Mesendoderm (in vitro differentiated cells): Measurements from ENCODE around the gene SCFD1.
"Not testable (repeated sequence)": the region's sequence is repeated elsewhere in the genome, so short reads cannot be mapped to it uniquely, and the experiment has no call there.

ENCODE experiments used
- DNase-seq: peaks from one replicate; pipeline ENCODE4 v3.0.0; 2013
- H2AK5ac ChIP-seq: 2 replicates; pipeline ENCODE4 v1.6.1; 2013; ENCODE audit warnings: low read length, inconsistent platforms
- H2BK120ac ChIP-seq: 2 replicates; pipeline ENCODE4 v1.6.1; 2013; ENCODE audit warnings: low read depth, mild to moderate bottlenecking, low read length, moderate library complexity, mixed read lengths
- H2BK15ac ChIP-seq: replicated peaks from 2 replicates; pipeline ENCODE4 v1.6.1; 2013; ENCODE audit warnings: low read depth, mild to moderate bottlenecking, moderate library complexity
- H2BK5ac ChIP-seq: 2 replicates; pipeline ENCODE4 v1.6.1; 2013; ENCODE audit warnings: low read length, inconsistent platforms
- H3K18ac ChIP-seq: 2 replicates; pipeline ENCODE4 v1.6.1; 2013; ENCODE audit warnings: mild to moderate bottlenecking, low read length, mixed read lengths
- H3K23ac ChIP-seq: one replicate; pipeline ENCODE4 v1.6.1; 2013; ENCODE audit warnings: low read length
- H3K27ac ChIP-seq: 2 replicates; pipeline ENCODE4 v1.5.1; 2013; ENCODE audit warnings: low read depth, mild to moderate bottlenecking, inconsistent platforms, low read length, moderate library complexity
- H3K27me3 ChIP-seq: 2 replicates; pipeline ENCODE4 v1.6.1; 2013; ENCODE audit warnings: low read length, control low read depth, mild to moderate bottlenecking, inconsistent platforms; ENCODE audit not compliant: insufficient read depth, poor library complexity
- H3K36me3 ChIP-seq: 2 replicates; pipeline ENCODE4 v1.6.1; 2013; ENCODE audit warnings: low read length, inconsistent platforms; ENCODE audit not compliant: control insufficient read depth, insufficient read depth
- H3K4ac ChIP-seq: one replicate; pipeline ENCODE4 v1.6.1; 2013; ENCODE audit warnings: low read depth, mild to moderate bottlenecking, low read length, moderate library complexity
- H3K4me1 ChIP-seq: 2 replicates; pipeline ENCODE4 v1.6.1; 2013; ENCODE audit warnings: low read depth, low read length, inconsistent platforms; ENCODE audit not compliant: control insufficient read depth
- H3K4me2 ChIP-seq: 2 replicates; pipeline ENCODE4 v1.6.1; 2013; ENCODE audit warnings: low read length
- H3K4me3 ChIP-seq: 2 replicates; pipeline ENCODE4 v1.5.1; 2013; ENCODE audit warnings: mild to moderate bottlenecking, low read length
- H3K56ac ChIP-seq: one replicate; pipeline ENCODE4 v1.6.1; 2013; ENCODE audit warnings: low read length
- H3K79me1 ChIP-seq: 2 replicates; pipeline ENCODE4 v1.6.1; 2013; ENCODE audit warnings: low read length, inconsistent platforms
- H3K79me2 ChIP-seq: 2 replicates; pipeline ENCODE4 v1.6.1; 2013; ENCODE audit warnings: mild to moderate bottlenecking, low read length; ENCODE audit not compliant: control insufficient read depth, insufficient read depth
- H3K9ac ChIP-seq: 2 replicates; pipeline ENCODE4 v1.6.1; 2013; ENCODE audit warnings: low read length, inconsistent platforms
- H4K5ac ChIP-seq: one replicate; pipeline ENCODE4 v1.6.1; 2013; ENCODE audit warnings: low read length
- H4K8ac ChIP-seq: one replicate; pipeline ENCODE4 v1.6.1; 2013; ENCODE audit warnings: low read depth, mild to moderate bottlenecking, control low read depth, low read length, moderate library complexity
- WGBS: extraction: QIAGEN DNeasy Blood & Tissue Kit; methylation state at CpG from one replicate; pipeline ENCODE4 v1.1.7; 2013; ENCODE audit warnings: low lambda C conversion rate, missing lambda C conversion rate; ENCODE audit not compliant: insufficient coverage; ENCODE audit errors: extremely low coverage; 5-methylcytosine and 5-hydroxymethylcytosine counted together

SCFD1 gene

GRCh38 chr14:30621354-30621939 lies 672 bp upstream of the SCFD1 start:
- peak; percentile 75 for DNase-seq
- Histone ChIP-seq H3K18ac (no peak overlapping the region), H3K9ac (peak overlapping the region; percentile 53)

GRCh38 chr14:30623412-30624131 lies 1.5 kb downstream of the SCFD1 start:
- no peak overlapping the region for H3K23ac ChIP-seq
- no peak overlapping the region for H3K4me3 ChIP-seq
- WGBS = no CpG with 5 or more reads among the region's 7 CpGs
- H2BK5ac ChIP-seq = no peak overlapping the region
- no peak for DNase-seq
- H2AK5ac ChIP-seq = no peak overlapping the region
- no peak overlapping the region for H3K27ac ChIP-seq
- no peak overlapping the region for H2BK120ac ChIP-seq
- no peak overlapping the region for H3K9ac ChIP-seq
- H3K79me2 ChIP-seq = peaks cover 27% of the 10 kb centered on the region
- no peak overlapping the region for H4K5ac ChIP-seq
- H2BK15ac ChIP-seq = no peak overlapping the region
- peaks cover 2% of the 10 kb centered on the region for H3K4me1 ChIP-seq
- H3K56ac ChIP-seq = no peak overlapping the region
- H3K79me1 ChIP-seq = peaks cover 11% of the 10 kb centered on the region
- no peaks in the 10 kb centered on the region for H3K27me3 ChIP-seq
- H4K8ac ChIP-seq = no peak overlapping the region
- H3K18ac ChIP-seq = no peak overlapping the region
- no peak overlapping the region for H3K4ac ChIP-seq
- H3K36me3 ChIP-seq = no peaks in the 10 kb centered on the region
- no peak overlapping the region for H3K4me2 ChIP-seq

More at GRCh38 chr14:30621354-30621939, 672 bp upstream of the SCFD1 start:
- H2AK5ac ChIP-seq = no peak overlapping the region
- peak overlapping the region; percentile 63 for H3K56ac ChIP-seq
- no peak overlapping the region for H2BK15ac ChIP-seq
- no peak overlapping the region for H4K5ac ChIP-seq
- peaks cover 22% of the 10 kb centered on the region for H3K79me2 ChIP-seq
- H4K8ac ChIP-seq = no peak overlapping the region
- peak overlapping the region; percentile 72 for H3K23ac ChIP-seq
- H3K27me3 ChIP-seq = no peaks in the 10 kb centered on the region
- no peaks in the 10 kb centered on the region for H3K36me3 ChIP-seq
- no CpG with 5 or more reads among the region's 17 CpGs for WGBS
- H3K4me3 ChIP-seq = peak overlapping the region; percentile 13
- no peak overlapping the region for H3K27ac ChIP-seq
- H3K79me1 ChIP-seq = peaks cover 9% of the 10 kb centered on the region
- H2BK120ac ChIP-seq = no peak overlapping the region
- no peak overlapping the region for H3K4ac ChIP-seq
- peaks cover 2% of the 10 kb centered on the region for H3K4me1 ChIP-seq
- no peak overlapping the region for H2BK5ac ChIP-seq
- H3K4me2 ChIP-seq = peak overlapping the region; percentile 27

GRCh38 chr14:30624132-30624423 lies 2.0 kb downstream of the SCFD1 start:
- H2BK5ac ChIP-seq = no peak overlapping the region
- WGBS = no CpG with 5 or more reads among the region's 5 CpGs
- H3K9ac ChIP-seq = no peak overlapping the region
- H2BK120ac ChIP-seq = no peak overlapping the region
- no peak for DNase-seq
- H2BK15ac ChIP-seq = no peak overlapping the region
- peaks cover 2% of the 10 kb centered on the region for H3K4me1 ChIP-seq
- no peak overlapping the region for H3K4me3 ChIP-seq
- no peaks in the 10 kb centered on the region for H3K36me3 ChIP-seq
- no peaks in the 10 kb centered on the region for H3K27me3 ChIP-seq
- no peak overlapping the region for H3K27ac ChIP-seq
- H3K79me1 ChIP-seq = peaks cover 11% of the 10 kb centered on the region
- no peak overlapping the region for H4K8ac ChIP-seq
- no peak overlapping the region for H3K23ac ChIP-seq
- no peak overlapping the region for H3K18ac ChIP-seq
- H3K79me2 ChIP-seq = peaks cover 27% of the 10 kb centered on the region
- H2AK5ac ChIP-seq = no peak overlapping the region
- no peak overlapping the region for H4K5ac ChIP-seq
- no peak overlapping the region for H3K56ac ChIP-seq
- H3K4ac ChIP-seq = no peak overlapping the region
- no peak overlapping the region for H3K4me2 ChIP-seq

- Histone ChIP-seq H2BK120ac (no peak overlapping the region), H4K5ac (no peak overlapping the region), H3K9ac (no peak overlapping the region), H3K27ac (no peak overlapping the region), H3K4me2 (no peak overlapping the region), H3K4me1 (peaks cover 2% of the 10 kb centered on the region), H3K79me2 (peaks cover 27% of the 10 kb centered on the region), H3K27me3 (no peaks in the 10 kb centered on the region), H2AK5ac (no peak overlapping the region), H4K8ac (no peak overlapping the region), H3K18ac (no peak overlapping the region), H3K23ac (no peak overlapping the region), H3K56ac (no peak overlapping the region), H2BK15ac (no peak overlapping the region), H3K36me3 (no peaks in the 10 kb centered on the region), H2BK5ac (no peak overlapping the region), H3K4me3 (no peak overlapping the region), H3K79me1 (peaks cover 11% of the 10 kb centered on the region), H3K4ac (no peak overlapping the region)
- DNase-seq = no peak
- no CpG with 5 or more reads among the region's 3 CpGs for WGBS
Measured at GRCh38 chr14:30625533-30625932, 3.4 kb downstream of the SCFD1 start.

- not testable (repeated sequence) for H2BK15ac ChIP-seq, H3K4ac ChIP-seq, H3K79me1 ChIP-seq, H2BK5ac ChIP-seq, H2BK120ac ChIP-seq, H3K23ac ChIP-seq, H4K8ac ChIP-seq, H3K36me3 ChIP-seq, H3K18ac ChIP-seq, H3K4me3 ChIP-seq, H3K56ac ChIP-seq, H3K4me2 ChIP-seq, H3K9ac ChIP-seq, H3K4me1 ChIP-seq, H3K27ac ChIP-seq, H3K27me3 ChIP-seq, H4K5ac ChIP-seq, H2AK5ac ChIP-seq
- DNase-seq = peak; percentile 49
- WGBS = no CpG with 5 or more reads among the region's 8 CpGs
- peaks cover 18% of the 10 kb centered on the region for H3K79me2 ChIP-seq
Measured at GRCh38 chr14:30629432-30629831, 7.3 kb downstream of the SCFD1 start.

- Histone ChIP-seq H2AK5ac (no peak overlapping the region), H3K23ac (no peak overlapping the region), H3K9ac (no peak overlapping the region), H3K18ac (no peak overlapping the region), H3K79me1 (peaks cover 8% of the 10 kb centered on the region), H3K27ac (no peak overlapping the region), H4K8ac (no peak overlapping the region), H3K79me2 (peaks cover 12% of the 10 kb centered on the region), H3K4me2 (no peak overlapping the region), H2BK15ac (no peak overlapping the region), H3K36me3 (peaks cover 1% of the 10 kb centered on the region), H3K4me1 (no peaks in the 10 kb centered on the region), H3K4ac (no peak overlapping the region), H4K5ac (no peak overlapping the region), H2BK5ac (no peak overlapping the region), H3K4me3 (no peak overlapping the region), H3K27me3 (no peaks in the 10 kb centered on the region), H2BK120ac (no peak overlapping the region), H3K56ac (no peak overlapping the region)
- DNase-seq = no peak
Measured at GRCh38 chr14:30630248-30630647, 8.1 kb downstream of the SCFD1 start.
